Measurements from ENCODE around the gene RASSF5. TPM values are rescaled to one million over a fixed set of nuclear protein-coding genes. Genes with fewer than 3 reads are reported as not detected.

Gene RASSF5
- total and polyA plus RNA-seq, 9 of the 15 experiments (the other 6 are each of a cell fraction or from before 2014, with no cell fraction given), result 6.1 to 41.0 (median 25.2) TPM

GRCh38 chr1:206634365-206635079 is 127.2 kb downstream of the RASSF5 start (continued):
- TF ChIP-seq ATF4 (CRISPR knock-in tag; IDR thresholded peaks at IDR 0.05), result 0 out of 2 replicates have a peak, but pooled peaks have one; percentile 9
- peak; percentile 96 for TF ChIP-seq MBD1 (CRISPR knock-in tag; IDR thresholded peaks at IDR 0.05)
- 0 out of 2 replicates have a peak, but pooled peaks have one; percentile 10 for TF ChIP-seq NCOA1 (IDR thresholded peaks at IDR 0.05; ENCODE audit: low read depth)
- TF ChIP-seq ZNF668 (CRISPR knock-in tag; IDR thresholded peaks at IDR 0.05), result peak; percentile 77; the same call in 1 of the 2 replicates
- peak; percentile 95 to 96 for TF ChIP-seq RAD21 (CRISPR knock-in tag; conservative IDR thresholded peaks at IDR 0.05 in 1 of 2, IDR thresholded peaks at IDR 0.05 in 1 of 2)
- no peak for TF ChIP-seq MXI1 (IDR thresholded peaks at IDR 0.05; ENCODE audit: low read depth, low read length)
- peak; percentile 5; the same call in 1 of the 2 replicates for TF ChIP-seq ELF1 (tag; IDR thresholded peaks at IDR 0.05)
- peak; percentile 63 for TF ChIP-seq L3MBTL2 (IDR thresholded peaks at IDR 0.05)
- TF ChIP-seq MLLT1 (IDR thresholded peaks at IDR 0.05), result peak in 1 of 2 experiments; percentile 68; a peak in 1 of 4 replicates
- no peak for TF ChIP-seq ZNF165 (CRISPR knock-in tag; IDR thresholded peaks at IDR 0.05; ENCODE audit: borderline replicate concordance)
- TF ChIP-seq ZBTB17 (CRISPR knock-in tag; IDR thresholded peaks at IDR 0.05), result no peak
- no peak for TF ChIP-seq NFE2L1 (tag; IDR thresholded peaks at IDR 0.05; ENCODE audit: borderline replicate concordance, low read depth)
- TF ChIP-seq CREM (IDR thresholded peaks at IDR 0.05; ENCODE audit: low read depth), result peak; percentile 27; the same call in 1 of the 2 replicates
- no peak for TF ChIP-seq ID3 (CRISPR knock-in tag; IDR thresholded peaks at IDR 0.05)
- no peak for TF ChIP-seq ID3 (tag; IDR thresholded peaks at IDR 0.05)
- 0 out of 2 replicates have a peak, but pooled peaks have one; percentile 35 for TF ChIP-seq ZBTB2 (IDR thresholded peaks at IDR 0.05)
- TF ChIP-seq PREB (CRISPR knock-in tag; IDR thresholded peaks at IDR 0.05), result no peak
- TF ChIP-seq PKNOX1 (IDR thresholded peaks at IDR 0.05), result peak; percentile 3; the same call in 1 of the 2 replicates
- no peak for TF ChIP-seq U2AF2 (optimal IDR thresholded peaks at IDR 0.05; ENCODE audit: low read depth, low read length)

Data from K562 (cell line).